Lower leg skin (tissue), 3 donors: Measurements from ENCODE around the gene SRMS.

Source experiments
- POLR2A ChIP-seq, 2 donors: fragments of 450-650 bp; IDR thresholded peaks; one replicate each; pipeline ENCODE4 v1.6.1; 2016 to 2017; ENCODE audit warnings: antibody characterized with exemption in 2 of 2, mild to moderate bottlenecking in 1 of 2, moderate library complexity in 1 of 2
- TF ChIP-seq, protein P1 (sequence below), 3 donors: fragments of 450-650 bp; IDR thresholded peaks; one replicate each; pipeline ENCODE4 v1.5.1; 2016; ENCODE audit warnings: antibody characterized with exemption in 3 of 3, mild to moderate bottlenecking in 3 of 3, moderate library complexity in 2 of 3

DNA sequence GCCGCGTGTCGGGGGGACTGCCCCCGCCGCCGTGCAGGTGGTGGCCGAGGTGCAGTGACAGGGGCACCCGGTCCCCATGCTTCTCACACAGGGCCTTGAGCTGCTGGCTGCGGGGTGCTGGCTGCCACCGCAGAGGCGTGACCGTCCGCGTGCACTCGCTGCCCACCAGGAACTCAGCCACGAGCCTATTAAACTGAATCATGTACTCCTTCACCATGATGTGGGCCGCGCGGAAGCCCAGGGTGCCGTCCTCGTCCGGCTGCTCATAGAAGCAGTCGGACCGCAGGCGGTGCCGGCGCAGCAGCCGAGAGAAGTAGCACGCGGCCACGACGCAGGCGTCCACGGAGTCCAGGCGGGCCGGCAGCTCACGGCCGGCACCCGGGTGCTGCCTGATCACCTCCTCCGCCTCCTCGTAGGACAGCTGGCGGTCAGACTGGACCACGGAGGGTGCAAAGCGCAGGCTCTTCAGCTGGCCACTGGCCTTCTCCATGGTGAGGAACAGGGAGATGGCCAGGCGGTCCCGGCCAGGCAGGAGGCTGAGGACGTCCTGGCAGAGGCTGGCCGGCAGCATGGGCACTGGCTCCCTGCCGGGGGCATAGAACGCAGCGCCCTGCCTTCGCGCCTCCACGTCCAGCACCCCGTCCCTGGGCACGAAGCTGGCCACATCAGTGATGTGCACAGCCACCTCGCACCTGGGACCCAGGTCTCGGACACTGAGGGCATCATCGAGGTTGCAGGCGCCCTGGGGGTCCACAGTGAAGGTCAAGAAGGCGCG is 16.7 kb upstream of the SRMS start:
- TF ChIP-seq, protein P1, sequence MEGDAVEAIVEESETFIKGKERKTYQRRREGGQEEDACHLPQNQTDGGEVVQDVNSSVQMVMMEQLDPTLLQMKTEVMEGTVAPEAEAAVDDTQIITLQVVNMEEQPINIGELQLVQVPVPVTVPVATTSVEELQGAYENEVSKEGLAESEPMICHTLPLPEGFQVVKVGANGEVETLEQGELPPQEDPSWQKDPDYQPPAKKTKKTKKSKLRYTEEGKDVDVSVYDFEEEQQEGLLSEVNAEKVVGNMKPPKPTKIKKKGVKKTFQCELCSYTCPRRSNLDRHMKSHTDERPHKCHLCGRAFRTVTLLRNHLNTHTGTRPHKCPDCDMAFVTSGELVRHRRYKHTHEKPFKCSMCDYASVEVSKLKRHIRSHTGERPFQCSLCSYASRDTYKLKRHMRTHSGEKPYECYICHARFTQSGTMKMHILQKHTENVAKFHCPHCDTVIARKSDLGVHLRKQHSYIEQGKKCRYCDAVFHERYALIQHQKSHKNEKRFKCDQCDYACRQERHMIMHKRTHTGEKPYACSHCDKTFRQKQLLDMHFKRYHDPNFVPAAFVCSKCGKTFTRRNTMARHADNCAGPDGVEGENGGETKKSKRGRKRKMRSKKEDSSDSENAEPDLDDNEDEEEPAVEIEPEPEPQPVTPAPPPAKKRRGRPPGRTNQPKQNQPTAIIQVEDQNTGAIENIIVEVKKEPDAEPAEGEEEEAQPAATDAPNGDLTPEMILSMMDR (IDR thresholded peaks at IDR 0.05) = no peak
- no peak for TF ChIP-seq POLR2A (IDR thresholded peaks at IDR 0.05)
